ENCODE data around the gene AGBL5.

DNA sequence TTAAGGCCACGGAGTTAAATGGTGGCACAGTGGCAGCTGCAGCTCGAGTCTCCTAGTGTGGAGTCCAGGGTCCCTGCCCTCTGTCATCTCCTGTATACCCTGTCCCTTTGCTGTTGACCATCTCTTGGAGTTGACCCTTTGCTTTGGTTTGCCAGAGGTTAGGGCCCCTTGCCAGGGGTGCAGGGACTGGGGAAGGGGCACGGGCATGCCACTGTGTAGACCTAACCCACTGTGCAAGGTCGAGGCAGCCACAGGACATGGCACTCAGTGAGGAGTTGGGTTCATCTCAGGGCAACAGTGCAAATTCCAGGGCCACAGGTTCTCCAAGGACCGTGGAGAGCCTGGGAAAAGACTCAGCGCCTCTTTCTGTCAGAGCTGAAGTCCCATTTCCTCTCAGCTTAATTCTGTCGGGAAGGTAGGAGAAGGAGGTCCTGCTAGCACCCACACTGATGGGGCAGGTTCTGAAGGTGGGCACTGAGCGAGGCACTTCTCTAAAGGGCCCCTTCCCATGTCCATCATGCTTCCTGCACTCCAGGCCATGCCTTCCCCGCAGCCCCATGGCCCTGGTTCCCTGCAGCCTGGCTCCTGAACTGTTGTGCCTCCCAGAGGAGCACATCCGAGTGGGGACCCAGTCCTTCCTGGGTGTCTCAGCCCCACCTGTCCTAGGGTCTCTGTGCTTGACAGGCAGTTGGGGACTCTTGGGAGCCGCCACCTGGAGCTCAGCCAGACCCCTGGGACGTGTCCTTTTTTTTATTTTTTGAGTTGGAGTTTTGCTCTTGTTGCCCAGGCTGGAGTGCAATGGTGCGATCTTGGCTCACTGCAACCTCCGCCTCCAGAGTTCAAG is 37.9 kb downstream of the AGBL5 start:
- TF ChIP-seq, protein P1, sequence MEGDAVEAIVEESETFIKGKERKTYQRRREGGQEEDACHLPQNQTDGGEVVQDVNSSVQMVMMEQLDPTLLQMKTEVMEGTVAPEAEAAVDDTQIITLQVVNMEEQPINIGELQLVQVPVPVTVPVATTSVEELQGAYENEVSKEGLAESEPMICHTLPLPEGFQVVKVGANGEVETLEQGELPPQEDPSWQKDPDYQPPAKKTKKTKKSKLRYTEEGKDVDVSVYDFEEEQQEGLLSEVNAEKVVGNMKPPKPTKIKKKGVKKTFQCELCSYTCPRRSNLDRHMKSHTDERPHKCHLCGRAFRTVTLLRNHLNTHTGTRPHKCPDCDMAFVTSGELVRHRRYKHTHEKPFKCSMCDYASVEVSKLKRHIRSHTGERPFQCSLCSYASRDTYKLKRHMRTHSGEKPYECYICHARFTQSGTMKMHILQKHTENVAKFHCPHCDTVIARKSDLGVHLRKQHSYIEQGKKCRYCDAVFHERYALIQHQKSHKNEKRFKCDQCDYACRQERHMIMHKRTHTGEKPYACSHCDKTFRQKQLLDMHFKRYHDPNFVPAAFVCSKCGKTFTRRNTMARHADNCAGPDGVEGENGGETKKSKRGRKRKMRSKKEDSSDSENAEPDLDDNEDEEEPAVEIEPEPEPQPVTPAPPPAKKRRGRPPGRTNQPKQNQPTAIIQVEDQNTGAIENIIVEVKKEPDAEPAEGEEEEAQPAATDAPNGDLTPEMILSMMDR (conservative IDR thresholded peaks at IDR 0.05; ENCODE audit: low read length), result no peak
- no peak for TF ChIP-seq EZH2phosphoT487 (IDR thresholded peaks at IDR 0.05; ENCODE audit: borderline replicate concordance, low read depth, low read length)

Data from OCI-LY7 (cell line).